Measurements from ENCODE around the gene GSN. TPM values are rescaled to one million over a fixed set of nuclear protein-coding genes. Genes with fewer than 3 reads are reported as not detected.

Gene GSN
- total and polyA plus RNA-seq, 2 of the 13 experiments (the other 11 are each of a cell fraction or from before 2014, with no cell fraction given): 294 to 307 TPM

DNA sequence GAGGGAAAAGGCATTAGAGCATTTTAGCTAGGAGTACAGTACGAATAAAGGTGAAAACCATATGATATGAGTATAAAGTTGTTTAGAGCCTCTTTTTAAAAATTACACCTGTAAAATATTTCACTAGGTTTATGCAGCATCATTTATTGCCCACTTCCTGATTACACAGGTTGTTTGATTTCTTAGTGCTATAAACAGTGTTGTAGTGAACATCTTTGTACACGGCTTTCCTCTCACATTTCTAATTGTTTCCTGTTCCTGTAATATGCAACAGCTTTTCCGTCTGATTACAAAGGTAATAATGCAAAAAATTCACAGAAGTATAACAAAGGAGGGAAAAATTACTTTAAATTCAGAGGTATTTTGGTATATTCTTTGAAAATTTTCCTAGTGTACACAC lies 89.0 kb downstream of the GSN start:
- no peak overlapping the region for H3K4me3 ChIP-seq (replicated peaks in 1 of 3; ENCODE audit: insufficient read depth in 1 of 3, low read depth in 2 of 3, low read length in 3 of 3)
- no peaks in the 10 kb centered on the region for H3K9me3 ChIP-seq (ENCODE audit: low read length)
- TF ChIP-seq FOXA3 (CRISPR knock-in tag; IDR thresholded peaks at IDR 0.05): no peak
- TF ChIP-seq CREM (IDR thresholded peaks at IDR 0.05): no peak
- no peak for TF ChIP-seq CREM (CRISPR knock-in tag; IDR thresholded peaks at IDR 0.05)
- TF ChIP-seq ZNF839 (CRISPR knock-in tag; IDR thresholded peaks at IDR 0.05; ENCODE audit: borderline replicate concordance): no peak
- TF ChIP-seq XRCC5 (optimal IDR thresholded peaks at IDR 0.05; ENCODE audit: low read length): no peak
- TF ChIP-seq, protein P1, sequence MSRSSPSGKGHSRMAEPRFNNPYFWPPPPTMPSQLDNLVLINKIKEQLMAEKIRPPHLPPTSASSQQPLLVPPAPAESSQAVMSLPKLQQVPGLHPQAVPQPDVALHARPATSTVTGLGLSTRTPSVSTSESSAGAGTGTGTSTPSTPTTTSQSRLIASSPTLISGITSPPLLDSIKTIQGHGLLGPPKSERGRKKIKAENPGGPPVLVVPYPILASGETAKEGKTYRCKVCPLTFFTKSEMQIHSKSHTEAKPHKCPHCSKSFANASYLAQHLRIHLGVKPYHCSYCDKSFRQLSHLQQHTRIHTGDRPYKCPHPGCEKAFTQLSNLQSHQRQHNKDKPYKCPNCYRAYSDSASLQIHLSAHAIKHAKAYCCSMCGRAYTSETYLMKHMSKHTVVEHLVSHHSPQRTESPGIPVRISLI (CRISPR knock-in tag; IDR thresholded peaks at IDR 0.05; ENCODE audit: borderline replicate concordance): no peak
- TF ChIP-seq, protein P2, sequence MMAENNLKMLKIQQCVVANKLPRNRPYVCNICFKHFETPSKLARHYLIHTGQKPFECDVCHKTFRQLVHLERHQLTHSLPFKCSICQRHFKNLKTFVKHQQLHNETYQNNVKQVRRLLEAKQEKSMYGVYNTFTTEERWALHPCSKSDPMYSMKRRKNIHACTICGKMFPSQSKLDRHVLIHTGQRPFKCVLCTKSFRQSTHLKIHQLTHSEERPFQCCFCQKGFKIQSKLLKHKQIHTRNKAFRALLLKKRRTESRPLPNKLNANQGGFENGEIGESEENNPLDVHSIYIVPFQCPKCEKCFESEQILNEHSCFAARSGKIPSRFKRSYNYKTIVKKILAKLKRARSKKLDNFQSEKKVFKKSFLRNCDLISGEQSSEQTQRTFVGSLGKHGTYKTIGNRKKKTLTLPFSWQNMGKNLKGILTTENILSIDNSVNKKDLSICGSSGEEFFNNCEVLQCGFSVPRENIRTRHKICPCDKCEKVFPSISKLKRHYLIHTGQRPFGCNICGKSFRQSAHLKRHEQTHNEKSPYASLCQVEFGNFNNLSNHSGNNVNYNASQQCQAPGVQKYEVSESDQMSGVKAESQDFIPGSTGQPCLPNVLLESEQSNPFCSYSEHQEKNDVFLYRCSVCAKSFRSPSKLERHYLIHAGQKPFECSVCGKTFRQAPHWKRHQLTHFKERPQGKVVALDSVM (CRISPR knock-in tag; IDR thresholded peaks at IDR 0.05): no peak
- no peak for TF ChIP-seq PAF1 (CRISPR knock-in tag; IDR thresholded peaks at IDR 0.05)
- TF ChIP-seq ZNF34 (CRISPR knock-in tag; IDR thresholded peaks at IDR 0.05; ENCODE audit: borderline replicate concordance): no peak
- TF ChIP-seq, protein P3, sequence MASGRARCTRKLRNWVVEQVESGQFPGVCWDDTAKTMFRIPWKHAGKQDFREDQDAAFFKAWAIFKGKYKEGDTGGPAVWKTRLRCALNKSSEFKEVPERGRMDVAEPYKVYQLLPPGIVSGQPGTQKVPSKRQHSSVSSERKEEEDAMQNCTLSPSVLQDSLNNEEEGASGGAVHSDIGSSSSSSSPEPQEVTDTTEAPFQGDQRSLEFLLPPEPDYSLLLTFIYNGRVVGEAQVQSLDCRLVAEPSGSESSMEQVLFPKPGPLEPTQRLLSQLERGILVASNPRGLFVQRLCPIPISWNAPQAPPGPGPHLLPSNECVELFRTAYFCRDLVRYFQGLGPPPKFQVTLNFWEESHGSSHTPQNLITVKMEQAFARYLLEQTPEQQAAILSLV (CRISPR knock-in tag; IDR thresholded peaks at IDR 0.05; ENCODE audit: borderline replicate concordance): no peak
- no peak for TF ChIP-seq BHLHE40 (IDR thresholded peaks at IDR 0.05; ENCODE audit: low read length)
- TF ChIP-seq SMAD1 (CRISPR knock-in tag; IDR thresholded peaks at IDR 0.05; ENCODE audit: borderline replicate concordance, low read depth): no peak
- TF ChIP-seq ZNF775 (CRISPR knock-in tag; IDR thresholded peaks at IDR 0.05; ENCODE audit: borderline replicate concordance): no peak
- TF ChIP-seq ISL2 (CRISPR knock-in tag; IDR thresholded peaks at IDR 0.05): no peak
- TF ChIP-seq MIER2 (CRISPR knock-in tag; IDR thresholded peaks at IDR 0.05): no peak
- TF ChIP-seq, protein P4, sequence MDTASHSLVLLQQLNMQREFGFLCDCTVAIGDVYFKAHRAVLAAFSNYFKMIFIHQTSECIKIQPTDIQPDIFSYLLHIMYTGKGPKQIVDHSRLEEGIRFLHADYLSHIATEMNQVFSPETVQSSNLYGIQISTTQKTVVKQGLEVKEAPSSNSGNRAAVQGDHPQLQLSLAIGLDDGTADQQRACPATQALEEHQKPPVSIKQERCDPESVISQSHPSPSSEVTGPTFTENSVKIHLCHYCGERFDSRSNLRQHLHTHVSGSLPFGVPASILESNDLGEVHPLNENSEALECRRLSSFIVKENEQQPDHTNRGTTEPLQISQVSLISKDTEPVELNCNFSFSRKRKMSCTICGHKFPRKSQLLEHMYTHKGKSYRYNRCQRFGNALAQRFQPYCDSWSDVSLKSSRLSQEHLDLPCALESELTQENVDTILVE (CRISPR knock-in tag; IDR thresholded peaks at IDR 0.05): no peak
- H3K4me1 ChIP-seq (ENCODE audit: insufficient read depth, low read length): no peaks in the 10 kb centered on the region; the same call in 1 of the 2 replicates
- H3K4me2 ChIP-seq (ENCODE audit: low read depth, low read length): no peak overlapping the region
- H4K20me1 ChIP-seq (ENCODE audit: insufficient read depth, low read length): no peaks in the 10 kb centered on the region
- intact Hi-C loops (cut with micrococcal nuclease; ENCODE audit: unreplicated experiment): no loop called here
- BruUV-seq (replicated peaks): no TSS peak
- in situ Hi-C loops (cut with HindIII; ENCODE audit: extremely low pct_ligation_motif_present, low pct_unique_long_range_greater_than_20kb): no loop called here
- peaks cover 17% of the 10 kb centered on the region for H3K79me2 ChIP-seq (ENCODE audit: insufficient read depth, low read length)
- H3K27me3 ChIP-seq (ENCODE audit: control insufficient read depth in 1 of 2, insufficient read depth in 2 of 2, low read length in 2 of 2): no peaks in the 10 kb centered on the region
- H3K36me3 ChIP-seq (replicated peaks in 1 of 2; ENCODE audit: control insufficient read depth in 1 of 2, insufficient read depth in 2 of 2, low read length in 2 of 2): peaks cover 7 to 16% of the 10 kb centered on the region in 2 experiments
- no peak overlapping the region for H2AFZ ChIP-seq (ENCODE audit: low read length)
- FAIRE-seq: no peak
- CTCF ChIA-PET (ENCODE audit: low intra/inter-chr PET ratio, low total read pairs): no interaction called here
- no peak overlapping the region for H3K9ac ChIP-seq (ENCODE audit: insufficient read depth, low read depth, low read length)
- WGBS (ENCODE audit: low lambda C conversion rate): 93% methylated on average over 3 of the region's 3 CpGs
- H3K27ac ChIP-seq (ENCODE audit: extremely low read length, insufficient read depth, low read length): no peak overlapping the region
- no peak for DNase-seq (ENCODE audit: low spot score)
- POLR2A ChIA-PET: no interaction called here
- no peak for ATAC-seq

Measured in HepG2 (cell line).